Lung (tissue), 12 donors: ENCODE data around the gene IL1RL1. TPM values are rescaled to one million over a fixed set of nuclear protein-coding genes. Genes with fewer than 3 reads are reported as not detected.
A peak's percentile ranks its signal among the peaks of the same experiment; 100 is the strongest.

Experiments
- ATAC-seq: fragments of 200-7000 bp; cut with Tn5 transposase; one replicate; pipeline ENCODE4 v1.9.1; 2020; ENCODE audit warnings: moderate number of reproducible peaks; ENCODE audit not compliant: insufficient read depth, low FRiP score
- DNase-seq, 3 donors: peaks; one replicate each; pipeline ENCODE4 v3.0.0-alpha.2; 2013 to 2017
- H3K27ac ChIP-seq, 2 donors: one replicate each; pipeline ENCODE4 v1.5.1; 2013; ENCODE audit warnings: mild to moderate bottlenecking in 2 of 2, moderate library complexity in 2 of 2, control low read depth in 1 of 2, inconsistent platforms in 1 of 2, low read depth in 1 of 2, low read length in 1 of 2
- H3K27me3 ChIP-seq, 3 donors: one replicate each; pipeline ENCODE4 v1.5.1; 2013; ENCODE audit warnings: low read length in 2 of 3; ENCODE audit not compliant: control insufficient read depth in 3 of 3, insufficient read depth in 3 of 3
- H3K36me3 ChIP-seq, 4 donors: one replicate each; pipeline ENCODE4 v1.5.1; 2013; ENCODE audit warnings: low read length in 4 of 4, mild to moderate bottlenecking in 1 of 4, moderate library complexity in 1 of 4; ENCODE audit not compliant: control insufficient read depth in 4 of 4, insufficient read depth in 4 of 4
- H3K4me1 ChIP-seq, 5 donors: one replicate each; pipeline ENCODE4 v1.5.1; 2013; ENCODE audit warnings: low read length in 5 of 5, mild to moderate bottlenecking in 2 of 5, moderate library complexity in 1 of 5; ENCODE audit not compliant: control insufficient read depth in 5 of 5, insufficient read depth in 5 of 5
- H3K4me3 ChIP-seq: one replicate; pipeline ENCODE4 v1.5.1; 2013; ENCODE audit warnings: mild to moderate bottlenecking, control low read depth, moderate library complexity
- H3K9ac ChIP-seq, 2 donors: one replicate each; pipeline ENCODE4 v1.5.1; 2013; ENCODE audit warnings: low read length in 2 of 2, control low read depth in 1 of 2; ENCODE audit not compliant: insufficient read depth in 1 of 2
- H3K9me3 ChIP-seq, 4 donors: one replicate each; pipeline ENCODE4 v1.5.1; 2013; ENCODE audit warnings: low read length in 3 of 4, mild to moderate bottlenecking in 1 of 4, moderate library complexity in 1 of 4; ENCODE audit not compliant: control insufficient read depth in 4 of 4, insufficient read depth in 3 of 4
- CTCF ChIP-seq: IDR thresholded peaks from 2 replicates; pipeline ENCODE4 v1.5.1; 2012; ENCODE audit warnings: mild to moderate bottlenecking; ENCODE audit errors: control extremely low read depth, extremely low read depth
- WGBS, 2 donors: extraction: QIAGEN DNeasy Blood & Tissue Kit; methylation state at CpG; one replicate each; pipeline ENCODE4 v1.1.7; 2013; 5-methylcytosine and 5-hydroxymethylcytosine counted together
- polyA plus RNA-seq, 2 donors: library from polyadenylated mRNA; stranded (reverse); fragments of 200-250 nt; gene quantifications; one replicate each; pipeline ENCODE4 v1.2.1, GENCODE V29; 2013
- total RNA-seq, 2 donors: library from RNA; depleted of rRNA in 1 of 2; stranded (reverse); fragments of >200 nt in 1 of 2; gene quantifications; one replicate each; pipeline ENCODE4 v1.2.1, GENCODE V29; 2014 to 2021
- donor health status: control.
- donor health status: control.
- donor health status: Bipolar disorder and iron deficiency.
- donor health status: healthy.
- donor health status: DM: yes; HTN: yes; CAD: no.

The IL1RL1 gene
- total and polyA plus RNA-seq, 4 donors, result 1.5 to 383 (median 77.8) TPM

GRCh38 chr2:102376052-102376591, 64.8 kb downstream of the IL1RL1 start:
- no peaks in the 10 kb centered on the region for H3K36me3 ChIP-seq
- DNase-seq (no peak), ATAC-seq (no peak)
- peaks cover 0 to 1% (median 0%) of the 10 kb centered on the region in 5 donors for H3K4me1 ChIP-seq
- no peaks in the 10 kb centered on the region for H3K27me3 ChIP-seq
- H3K4me3 ChIP-seq, result no peak overlapping the region
- TF ChIP-seq CTCF, result no peak
- 79 to 95% methylated on average over 1 of the region's 1 CpG for WGBS, 2 donors
- H3K9ac ChIP-seq, result no peak overlapping the region
- no peak overlapping the region for H3K27ac ChIP-seq
- H3K9me3 ChIP-seq, result peaks cover 0 to 10% (median 0%) of the 10 kb centered on the region in 4 donors

- DNase-seq, result no peak
- Histone ChIP-seq H3K9me3 (peaks cover 0 to 12% (median 0%) of the 10 kb centered on the region in 4 donors), H3K9ac (no peak overlapping the region), H3K4me1 (peaks cover 0 to 1% (median 0%) of the 10 kb centered on the region in 5 donors), H3K27me3 (no peaks in the 10 kb centered on the region), H3K36me3 (peaks cover 0 to 8% (median 1%) of the 10 kb centered on the region in 4 donors), H3K4me3 (no peak overlapping the region), H3K27ac (no peak overlapping the region)
- no peak for TF ChIP-seq CTCF
- ATAC-seq, result no peak
Measured at GRCh38 chr2:102383722-102384121, 72.4 kb downstream of the IL1RL1 start.

- no peaks in the 10 kb centered on the region for H3K27me3 ChIP-seq
Measured at GRCh38 chr2:102385522-102385921, 74.2 kb downstream of the IL1RL1 start.

More at GRCh38 chr2:102385522-102385921, 74.2 kb downstream of the IL1RL1 start:
- H3K9me3 ChIP-seq, result peaks cover 0 to 9% (median 0%) of the 10 kb centered on the region in 4 donors
- ATAC-seq (no peak), DNase-seq (peak; percentile 16 to 56 (median 18))
- no peak overlapping the region for H3K4me3 ChIP-seq
- H3K4me1 ChIP-seq, result peaks cover 0 to under 1% (median 0%) of the 10 kb centered on the region in 5 donors
- no peak overlapping the region for H3K9ac ChIP-seq
- H3K36me3 ChIP-seq, result peaks cover 0 to 8% (median 1%) of the 10 kb centered on the region in 4 donors
- 69 to 84% methylated on average over 1 of the region's 1 CpG for WGBS, 2 donors
- no peak overlapping the region for H3K27ac ChIP-seq
- no peak for TF ChIP-seq CTCF
